NCI-H524 treated with DMSO at 0.1 percent for 48 hours (cell line): ENCODE measurements around the gene PPP1R3F.
A peak's percentile ranks its signal among the peaks of the same experiment; 100 is the strongest.

Source experiments
- DNase-seq: peaks from one replicate; lab custom pipeline; 2025; lab: John Stamatoyannopoulos, UW

The PPP1R3F gene, protein sequence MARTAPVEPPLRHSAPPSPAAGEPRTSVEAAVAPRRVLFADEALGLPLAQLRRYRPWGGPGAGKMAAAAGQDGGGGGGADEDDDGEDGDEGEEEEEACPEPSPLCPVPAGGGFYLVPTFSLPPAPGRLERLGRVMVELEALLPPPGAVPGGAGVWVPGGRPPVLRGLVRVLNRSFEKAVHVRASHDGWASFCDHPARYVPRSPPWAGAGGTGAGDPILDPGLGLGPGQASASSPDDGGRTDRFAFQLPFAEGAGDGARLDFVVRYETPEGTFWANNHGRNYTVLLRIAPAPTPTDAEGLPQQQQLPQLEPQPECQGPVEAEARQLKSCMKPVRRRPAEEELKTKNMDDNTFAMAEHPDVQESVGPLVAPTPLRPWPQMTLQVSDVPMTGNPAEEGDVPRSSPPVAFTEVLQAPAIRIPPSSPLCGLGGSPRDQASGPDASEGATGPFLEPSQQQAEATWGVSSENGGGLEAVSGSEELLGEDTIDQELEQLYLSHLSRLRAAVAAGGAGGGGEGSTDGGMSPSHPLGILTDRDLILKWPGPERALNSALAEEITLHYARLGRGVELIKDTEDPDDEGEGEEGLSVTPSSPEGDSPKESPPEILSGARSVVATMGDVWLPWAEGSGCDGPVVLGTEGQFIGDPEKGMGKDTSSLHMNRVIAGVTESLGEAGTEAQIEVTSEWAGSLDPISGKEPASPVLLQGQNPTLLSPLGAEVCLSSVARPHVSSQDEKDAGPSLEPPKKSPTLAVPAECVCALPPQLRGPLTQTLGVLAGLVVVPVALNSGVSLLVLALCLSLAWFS

DNA sequence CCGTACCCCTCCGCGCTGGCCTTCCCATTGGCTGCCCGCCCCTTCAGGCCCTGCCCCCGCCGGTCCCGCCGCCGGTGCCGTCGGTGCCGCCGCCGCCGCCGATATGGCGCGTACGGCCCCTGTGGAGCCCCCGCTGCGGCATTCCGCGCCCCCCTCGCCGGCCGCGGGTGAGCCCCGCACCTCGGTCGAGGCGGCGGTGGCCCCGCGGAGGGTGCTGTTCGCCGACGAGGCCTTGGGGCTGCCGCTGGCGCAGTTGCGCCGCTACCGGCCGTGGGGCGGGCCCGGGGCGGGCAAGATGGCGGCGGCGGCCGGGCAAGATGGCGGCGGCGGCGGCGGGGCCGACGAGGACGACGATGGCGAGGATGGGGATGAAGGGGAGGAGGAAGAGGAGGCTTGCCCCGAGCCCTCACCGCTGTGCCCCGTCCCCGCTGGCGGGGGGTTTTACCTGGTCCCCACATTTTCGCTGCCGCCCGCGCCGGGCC is at the start of gene PPP1R3F:
PPP1R3F (plus strand) TSS at position 27 of the 482 bp plus-strand sequence; CDS start at position 104, 77 bp downstream.
- no peak for DNase-seq

DNA sequence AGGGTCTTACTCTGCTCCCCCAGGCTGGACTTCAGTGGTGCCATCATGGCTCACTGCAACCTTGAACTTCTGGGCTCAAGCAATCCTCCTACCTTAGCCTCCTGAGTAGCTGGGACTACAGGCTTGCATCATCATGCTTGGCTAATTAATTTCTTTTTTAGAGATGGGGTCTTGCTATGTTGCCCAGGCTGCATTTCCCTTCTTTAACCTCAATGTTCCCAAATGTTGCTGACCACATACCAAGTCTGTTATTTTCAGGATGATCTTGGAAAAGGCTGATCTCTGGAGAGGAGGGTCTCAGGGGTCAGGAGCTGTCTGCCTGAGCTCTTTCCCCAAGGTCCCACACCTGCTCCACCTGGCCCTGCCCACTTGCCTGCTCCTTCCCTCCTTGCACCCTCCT is 49.5 kb upstream of the PPP1R3F start:
- DNase-seq, result no peak

DNA sequence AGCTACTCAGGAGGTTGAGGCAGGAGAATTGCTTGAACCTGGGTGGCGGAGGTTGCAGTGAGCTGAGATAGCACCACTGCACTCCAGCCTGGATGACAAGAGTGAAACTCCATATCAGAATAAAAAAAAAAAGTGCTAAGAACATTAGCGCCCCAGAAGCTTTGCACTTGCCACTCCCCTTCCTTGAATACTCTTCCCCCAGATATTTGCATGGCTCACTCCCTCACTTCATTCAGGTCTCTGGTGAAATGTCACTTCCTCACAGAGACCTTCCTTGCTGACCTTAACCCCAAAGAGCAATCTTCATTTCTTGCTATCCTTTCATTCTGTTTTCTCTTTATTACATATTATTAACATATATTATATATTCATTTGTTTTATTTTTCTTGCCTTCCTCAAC is 47.7 kb upstream of the PPP1R3F start:
- no peak for DNase-seq

DNA sequence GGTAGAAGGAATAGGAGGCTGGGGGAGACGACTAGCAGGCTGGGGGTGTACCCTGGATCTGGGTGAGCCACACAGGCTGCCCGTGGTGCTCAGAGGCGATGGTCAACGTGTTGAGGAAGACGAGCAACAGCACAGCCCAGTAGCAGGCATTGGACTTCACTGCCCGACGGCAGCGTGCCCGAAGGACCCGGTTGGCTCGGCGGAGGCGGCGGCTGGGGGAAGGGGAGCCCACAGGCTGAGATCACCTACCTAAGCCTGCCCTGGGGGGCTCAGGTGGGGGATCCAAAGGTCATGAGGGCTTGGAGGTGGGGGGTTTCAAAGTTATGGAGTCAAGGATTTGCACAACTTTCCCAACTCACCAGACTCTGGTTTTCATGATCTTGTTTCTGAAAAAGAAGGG is 43.7 kb upstream of the PPP1R3F start:
- no peak for DNase-seq

DNA sequence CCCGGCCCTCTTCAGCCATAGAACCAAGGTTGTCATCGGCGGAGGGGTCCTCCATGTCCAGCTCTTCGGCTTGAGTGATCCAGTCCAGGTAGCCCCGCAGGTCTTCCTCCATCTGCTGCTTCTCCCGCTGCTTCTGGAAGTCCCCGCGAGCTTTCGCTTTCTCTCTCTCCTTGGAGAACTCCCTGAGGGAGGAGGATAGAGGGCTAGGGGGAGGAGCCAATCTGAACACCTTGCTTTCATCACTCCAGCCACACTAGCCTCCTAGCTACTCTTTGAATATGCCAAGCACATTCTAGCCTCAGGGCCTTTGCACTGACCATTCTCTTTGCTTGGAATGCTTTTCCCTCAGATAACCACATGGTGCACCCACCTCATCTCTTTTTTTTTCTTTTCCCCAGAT is 42.6 kb upstream of the PPP1R3F start:
- DNase-seq, result no peak

DNA sequence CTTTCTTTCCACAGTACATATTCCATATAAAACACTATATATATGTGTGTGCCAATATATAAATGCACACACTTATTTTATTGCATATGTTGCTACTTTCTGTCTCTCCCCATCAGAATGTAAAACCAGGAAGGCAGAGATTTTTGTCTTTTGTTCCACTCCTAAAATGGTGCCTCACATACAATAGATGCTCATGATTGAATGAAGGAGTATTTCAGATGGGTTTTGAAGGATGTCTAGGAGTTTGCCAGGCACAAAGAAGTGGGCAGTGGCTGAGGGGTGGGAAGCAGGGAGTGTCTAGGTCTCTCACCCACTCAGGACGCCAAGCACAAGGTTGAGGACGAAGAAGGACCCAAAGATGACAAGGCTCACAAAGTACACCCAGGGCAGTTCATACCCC is 41.9 kb upstream of the PPP1R3F start:
- no peak for DNase-seq

DNA sequence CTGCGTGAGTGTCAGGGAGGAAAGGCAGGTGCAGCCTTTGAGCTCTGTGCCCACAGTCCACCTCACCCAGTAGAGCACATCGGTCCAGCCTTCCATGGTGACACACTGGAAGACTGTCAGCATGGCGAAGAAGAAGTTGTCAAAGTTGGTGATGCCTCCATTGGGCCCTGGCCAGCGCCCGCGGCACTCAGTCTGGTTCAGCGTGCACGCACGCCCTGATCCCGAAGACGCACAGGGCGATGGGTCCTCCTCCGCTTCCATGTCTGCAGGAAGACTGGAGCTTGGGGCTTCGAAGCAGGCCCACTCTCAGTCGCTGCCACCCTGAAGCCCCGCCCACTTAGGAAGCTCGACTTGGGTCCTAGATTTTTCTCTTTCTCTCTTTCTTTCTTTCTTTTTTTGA is 41.4 kb upstream of the PPP1R3F start:
- DNase-seq, result no peak

DNA sequence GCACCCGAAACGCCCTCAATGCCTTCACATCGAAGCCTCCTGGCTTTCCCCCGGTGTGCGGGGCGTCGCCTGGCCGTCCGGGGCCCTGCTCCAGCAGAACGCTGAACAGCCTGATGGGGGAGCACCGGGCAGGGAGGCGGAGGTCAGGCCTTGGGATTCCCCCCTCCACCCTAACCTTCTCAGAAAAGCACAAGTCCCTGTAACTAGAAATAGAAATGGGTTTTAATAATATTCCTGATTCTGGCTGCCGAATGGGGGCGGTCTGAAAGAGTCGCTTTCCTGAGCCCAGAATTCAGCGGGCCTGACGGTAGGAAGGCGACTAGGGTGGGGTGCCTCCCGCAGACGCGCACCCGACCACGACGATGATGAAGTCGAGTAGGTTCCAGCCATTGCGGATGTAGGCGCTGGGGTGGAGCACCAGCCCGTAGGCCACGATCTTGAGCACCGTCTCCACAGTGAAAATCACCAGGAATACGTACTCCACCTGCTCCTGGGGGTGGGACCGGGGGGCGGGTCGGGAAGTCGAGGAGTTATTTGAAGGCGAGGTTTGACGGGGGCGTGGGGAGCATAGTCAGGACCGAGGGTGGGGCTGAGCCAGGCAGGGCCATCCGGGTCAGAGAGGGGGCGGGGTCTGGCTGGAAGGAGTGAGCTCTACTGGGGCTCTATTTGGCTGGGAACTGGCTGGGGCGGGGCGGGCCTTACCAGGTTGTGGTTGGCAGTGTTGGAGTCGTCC is 38.9 kb upstream of the PPP1R3F start:
- no peak for DNase-seq

DNA sequence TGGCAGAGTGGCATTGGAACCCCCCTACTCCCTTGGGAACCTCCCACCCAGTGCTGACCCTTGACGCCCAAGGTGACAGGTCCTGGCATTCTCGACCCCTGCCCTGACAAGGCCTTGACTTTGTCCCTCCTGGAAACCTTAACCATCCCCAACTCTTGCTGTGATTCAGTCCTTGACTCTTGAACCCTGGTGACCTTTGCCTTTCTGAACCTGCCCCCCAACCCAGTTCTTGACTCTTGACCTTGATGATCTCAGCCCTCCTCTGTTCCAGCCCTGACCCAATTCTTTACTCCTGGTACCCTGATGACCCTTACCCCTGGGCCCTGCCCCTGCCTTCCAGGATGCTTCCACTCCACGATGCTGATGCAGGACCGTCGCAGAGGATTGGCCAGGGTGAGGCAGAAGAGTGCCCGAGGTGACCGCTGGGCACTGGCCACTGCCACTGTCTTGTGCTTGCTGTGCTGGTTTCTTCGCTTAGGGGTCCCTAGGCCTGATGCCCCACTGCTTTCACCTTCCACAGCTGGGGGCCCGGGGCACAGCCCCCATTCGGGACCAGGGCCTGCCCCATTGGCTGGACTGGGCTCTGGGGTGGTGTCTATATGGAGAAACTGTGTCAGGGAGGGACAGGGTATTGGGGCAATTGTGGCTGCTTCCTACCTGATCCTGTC is 38.1 kb upstream of the PPP1R3F start:
- no peak for DNase-seq

DNA sequence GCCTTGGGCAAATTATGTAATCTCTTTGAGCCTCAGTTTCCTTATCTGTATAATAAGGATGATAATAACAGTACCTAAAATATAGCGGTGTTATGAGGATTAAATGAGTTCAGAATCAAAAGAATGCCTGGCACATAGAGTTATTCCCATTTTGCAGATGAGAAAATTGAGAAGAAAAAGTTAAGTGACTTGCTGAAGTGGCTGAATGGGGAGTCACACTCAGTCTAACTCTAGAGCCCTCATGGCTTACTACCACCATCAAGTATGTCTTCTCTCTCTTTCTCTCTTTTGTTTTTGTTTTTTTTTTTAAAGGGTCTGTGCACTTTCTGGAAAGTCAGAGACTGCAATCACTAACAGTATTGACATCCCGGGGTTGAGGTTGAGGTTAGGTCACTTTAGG is 37.1 kb upstream of the PPP1R3F start:
- no peak for DNase-seq

DNA sequence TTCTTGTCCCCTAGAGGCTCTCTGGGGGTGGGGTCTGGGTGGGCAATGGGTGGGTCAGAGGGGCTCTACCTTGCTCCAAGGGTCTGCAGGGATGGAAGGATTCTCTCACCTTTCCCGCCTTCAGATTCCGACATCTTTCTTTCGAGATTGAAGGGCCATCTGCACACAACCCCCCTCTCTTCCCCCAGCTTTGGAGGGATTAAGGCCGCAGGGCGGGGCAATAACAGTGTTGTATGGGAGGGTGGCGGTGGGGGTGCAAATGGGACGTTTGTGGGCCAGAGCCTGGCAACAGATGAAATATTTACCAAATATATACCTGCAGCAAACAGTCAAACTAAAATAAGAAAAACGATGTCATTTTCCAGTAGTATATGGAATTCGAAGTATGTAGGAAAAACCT is 36.4 kb upstream of the PPP1R3F start, which contains the start of gene CACNA1F:
CACNA1F (minus strand) TSS at position 165 of the 400 bp plus-strand sequence; CDS start at position 134, 31 bp downstream.
- DNase-seq, result peak; percentile 47

DNA sequence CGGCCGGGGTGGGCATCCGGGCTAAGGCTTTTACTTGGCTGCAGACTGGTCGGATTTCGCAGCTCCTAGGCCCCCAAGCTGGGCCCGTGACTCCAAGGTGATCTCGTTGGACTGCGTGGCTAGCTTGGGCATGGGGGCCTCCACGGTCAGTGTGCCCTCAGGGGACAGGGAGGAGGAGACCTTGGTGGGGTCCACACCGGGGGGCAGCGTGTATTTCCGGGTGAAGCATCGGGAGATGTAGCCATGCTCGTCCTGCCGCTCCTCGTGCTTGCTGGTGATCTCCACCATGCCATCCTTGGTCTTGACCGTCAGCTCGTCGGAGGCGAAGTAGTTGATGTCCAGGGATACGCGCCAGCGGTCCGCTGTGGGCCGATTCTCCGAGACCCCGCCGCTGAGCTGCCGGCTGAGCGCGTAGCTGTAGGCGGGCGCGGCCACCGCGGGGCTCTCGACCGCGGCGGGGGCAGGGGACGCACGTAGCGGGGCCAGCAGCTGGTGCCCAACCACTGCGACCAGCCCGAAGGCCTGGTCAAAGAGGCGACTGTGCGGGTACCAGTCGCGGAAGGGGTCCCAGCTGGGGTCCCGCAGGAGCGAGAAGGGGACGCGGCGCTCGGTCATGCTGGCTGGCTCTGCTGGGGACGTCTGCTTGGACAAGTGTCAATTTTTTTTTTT is 35.6 kb upstream of the PPP1R3F start:
- DNase-seq, result no peak

DNA sequence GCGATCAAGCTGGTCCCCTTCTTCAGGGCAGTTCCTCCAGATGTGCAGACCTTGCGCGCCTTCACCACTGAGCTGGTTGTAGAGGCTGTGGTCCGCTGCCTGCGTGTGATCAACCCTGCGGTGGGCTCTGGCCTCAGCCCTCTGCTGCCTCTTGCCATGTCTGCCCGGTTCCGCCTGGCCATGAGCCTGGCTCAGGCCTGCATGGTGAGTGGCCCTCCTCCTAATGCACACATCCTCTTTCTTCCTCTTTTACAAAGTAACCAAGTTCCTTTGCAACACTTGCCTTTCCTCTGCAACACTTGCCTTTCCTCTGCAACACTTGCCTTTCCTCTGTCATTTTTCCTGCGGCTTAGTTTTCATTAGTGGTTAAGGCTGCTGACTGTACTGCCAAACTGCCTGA is 32.5 kb upstream of the PPP1R3F start:
- DNase-seq, result no peak

DNA sequence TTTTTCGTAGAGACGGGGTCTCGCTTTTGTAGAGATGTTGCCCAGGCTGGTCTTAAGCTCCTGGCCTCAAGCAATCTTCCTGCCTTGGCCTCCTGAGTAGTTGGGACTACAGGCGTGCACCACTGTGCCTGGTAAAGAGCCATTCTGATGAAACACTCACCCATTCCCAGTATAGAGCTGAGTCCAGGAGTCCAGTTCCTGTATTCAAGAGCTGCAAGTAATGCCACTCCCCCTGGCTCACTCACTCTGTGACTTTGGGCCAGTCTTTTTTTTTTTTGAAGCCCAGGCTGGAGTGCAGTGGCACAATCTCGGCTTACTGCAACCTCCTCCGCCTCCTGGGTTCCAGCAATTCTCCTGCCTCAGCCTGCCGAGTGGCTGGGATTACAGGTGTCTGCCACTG is 30.9 kb upstream of the PPP1R3F start:
- no peak for DNase-seq

DNA sequence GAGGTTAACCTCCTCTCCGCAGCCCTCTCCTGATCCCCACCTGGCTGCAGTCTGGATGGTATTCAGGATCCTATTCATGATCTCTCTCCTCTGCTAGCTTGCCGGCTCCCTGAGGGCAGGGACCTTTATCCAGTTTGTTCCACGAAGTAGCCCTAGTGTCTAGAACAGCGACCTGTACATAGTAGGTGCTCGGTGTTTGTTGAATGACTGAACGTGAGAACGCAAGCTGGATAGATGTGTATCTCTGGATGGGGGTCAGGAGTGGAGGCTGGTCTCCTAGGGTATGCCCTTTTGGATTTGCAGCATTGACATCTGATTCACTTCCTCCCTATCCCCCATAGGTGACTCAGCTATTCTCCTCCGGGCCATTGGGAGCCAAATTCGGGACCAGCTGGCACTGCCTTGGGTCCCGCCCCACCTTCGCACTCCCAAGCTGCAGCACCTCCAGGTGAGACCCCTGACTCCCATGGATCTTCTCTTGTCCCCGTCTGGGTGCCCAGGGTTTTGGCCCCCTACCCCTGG is 27.0 kb upstream of the PPP1R3F start:
- no peak for DNase-seq

DNA sequence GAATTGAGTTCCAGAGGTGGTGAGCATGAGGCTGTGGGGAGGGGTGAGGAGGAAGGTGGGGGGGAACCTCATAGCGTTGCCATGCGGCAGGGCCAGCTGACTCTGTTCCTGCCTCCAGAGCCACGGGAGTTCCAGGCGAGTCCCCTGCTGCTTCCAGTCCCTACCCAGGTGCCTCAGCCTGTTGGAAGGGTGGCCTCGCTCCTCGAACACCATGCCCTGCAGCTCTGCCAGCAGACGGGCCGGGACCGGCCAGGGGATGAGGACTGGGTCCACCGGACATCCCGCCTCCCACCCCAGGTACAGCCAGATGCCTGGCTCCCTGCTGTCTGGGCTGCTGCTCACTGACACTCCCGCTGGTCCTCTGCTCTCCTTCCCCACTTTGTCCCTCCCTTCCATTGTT is 26.4 kb upstream of the PPP1R3F start:
- no peak for DNase-seq

DNA sequence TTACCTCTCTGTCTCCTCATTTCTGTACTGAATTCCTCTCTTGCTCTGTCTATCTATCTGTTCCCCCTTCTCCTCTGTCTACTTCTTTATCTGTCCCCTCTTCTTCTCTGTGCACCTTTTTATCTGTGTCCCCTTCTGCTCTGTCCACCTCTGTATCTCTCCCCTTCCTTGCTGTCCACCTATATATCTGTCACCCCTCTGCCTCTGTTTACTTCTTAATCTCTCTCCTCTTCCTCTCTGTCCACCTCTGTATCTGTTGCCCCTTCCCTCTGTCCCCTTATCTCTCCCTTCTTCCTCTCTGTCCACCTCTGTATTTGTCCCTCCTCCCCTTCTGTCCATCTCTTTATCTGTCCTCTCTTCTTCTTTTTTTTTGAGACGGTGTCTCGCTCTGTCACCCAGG is 25.4 kb upstream of the PPP1R3F start:
- no peak for DNase-seq

DNA sequence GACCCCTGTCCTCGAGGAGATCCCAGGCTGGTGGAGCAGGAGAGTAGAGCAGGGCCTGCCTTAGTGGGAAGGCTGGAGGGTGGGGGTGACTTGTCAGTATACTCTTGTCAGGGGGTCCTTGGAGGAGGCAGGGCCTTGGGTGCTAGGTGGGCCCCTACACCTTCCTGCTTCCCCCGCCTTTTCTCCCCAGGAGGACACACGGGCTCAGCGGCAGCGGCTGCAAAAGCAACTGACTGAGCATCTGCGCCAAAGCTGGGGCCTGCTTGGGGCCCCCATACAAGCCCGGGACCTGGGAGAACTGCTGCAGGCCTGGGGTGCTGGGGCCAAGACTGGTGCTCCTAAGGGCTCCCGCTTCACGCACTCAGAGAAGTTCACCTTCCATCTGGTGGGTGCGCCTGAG is 23.1 kb upstream of the PPP1R3F start:
- no peak for DNase-seq

DNA sequence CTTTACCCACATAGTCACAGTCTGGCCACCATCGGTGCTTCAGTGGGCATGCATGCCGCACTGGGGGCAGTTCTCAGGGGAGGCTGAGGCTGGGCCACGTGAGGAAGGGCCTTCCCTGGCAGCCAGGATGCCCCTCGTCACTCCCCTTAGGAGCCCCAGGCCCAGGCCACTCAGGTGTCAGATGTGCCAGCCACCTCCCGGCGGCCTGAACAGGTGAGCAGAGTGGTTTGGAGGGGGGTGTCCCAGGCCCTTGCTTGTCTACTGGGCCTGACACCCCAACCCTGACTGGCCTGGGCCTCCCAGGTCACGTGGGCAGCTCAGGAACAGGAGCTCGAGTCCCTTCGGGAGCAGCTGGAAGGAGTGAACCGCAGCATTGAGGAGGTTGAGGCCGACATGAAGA is 22.2 kb upstream of the PPP1R3F start:
- no peak for DNase-seq

DNA sequence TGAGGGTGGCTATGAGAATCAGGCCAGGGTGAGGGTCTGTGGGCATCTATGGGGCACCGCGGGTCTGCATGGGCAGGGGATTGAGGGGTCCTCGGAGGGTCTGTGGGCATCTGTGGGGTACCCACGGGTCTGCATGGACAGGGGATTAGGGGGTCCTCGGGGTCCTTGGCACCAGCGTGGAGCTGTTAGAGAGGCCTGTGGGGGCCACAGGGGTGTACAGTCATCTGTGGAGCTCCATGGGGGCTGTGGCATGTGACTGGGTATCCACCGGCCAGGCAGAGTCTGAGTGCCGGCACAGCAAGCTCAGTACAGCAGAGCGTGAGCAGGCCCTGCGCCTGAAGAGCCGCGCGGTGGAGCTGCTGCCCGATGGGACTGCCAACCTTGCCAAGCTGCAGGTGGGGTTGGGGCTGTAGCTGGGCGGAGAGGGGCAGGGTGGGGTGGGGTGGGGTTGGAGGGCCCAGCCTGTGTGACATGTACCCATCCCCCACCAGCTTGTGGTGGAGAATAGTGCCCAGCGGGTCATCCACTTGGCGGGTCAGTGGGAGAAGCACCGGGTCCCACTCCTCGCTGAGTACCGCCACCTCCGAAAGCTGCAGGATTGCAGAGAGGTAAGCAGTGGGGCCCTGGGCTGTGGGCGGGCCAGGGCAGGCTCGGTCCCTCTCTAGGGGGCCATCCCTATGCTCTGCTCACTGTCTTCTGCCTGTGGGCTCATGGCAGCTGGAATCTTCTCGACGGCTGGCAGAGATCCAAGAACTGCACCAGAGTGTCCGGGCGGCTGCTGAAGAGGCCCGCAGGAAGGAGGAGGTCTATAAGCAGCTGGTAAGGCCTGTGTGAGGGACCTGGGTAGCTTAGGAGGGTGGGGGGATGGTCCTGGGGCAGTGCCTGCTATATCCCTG is 21.4 kb upstream of the PPP1R3F start:
- DNase-seq, result no peak
